Glomerular visceral epithelial cell (primary cell): ENCODE data around the gene NEUROD6.

Source experiments
- DNase-seq: peaks from one replicate; pipeline ENCODE4 v3.0.0-alpha.2; 2016; ENCODE audit errors: extremely low spot score

The NEUROD6 gene

GRCh38 chr7:31333291-31333690, 7.2 kb downstream of the NEUROD6 start:
- no peak for DNase-seq

GRCh38 chr7:31327071-31327470, 13.5 kb downstream of the NEUROD6 start:
- peak; percentile 3 for DNase-seq

- DNase-seq: no peak
Observed at GRCh38 chr7:31326416-31326815, 14.1 kb downstream of the NEUROD6 start.

GRCh38 chr7:31323101-31323500, 17.4 kb downstream of the NEUROD6 start:
- DNase-seq: no peak

- no peak for DNase-seq
Observed at GRCh38 chr7:31320675-31321074, 19.9 kb downstream of the NEUROD6 start.

GRCh38 chr7:31318313-31318712, 22.2 kb downstream of the NEUROD6 start:
- no peak for DNase-seq

GRCh38 chr7:31316876-31317275, 23.6 kb downstream of the NEUROD6 start:
- no peak for DNase-seq

- no peak for DNase-seq
Observed at GRCh38 chr7:31315758-31316157, 24.8 kb downstream of the NEUROD6 start.

GRCh38 chr7:31314781-31315180, 25.7 kb downstream of the NEUROD6 start:
- DNase-seq: no peak

- no peak for DNase-seq
Observed at GRCh38 chr7:31312889-31313288, 27.6 kb downstream of the NEUROD6 start.

GRCh38 chr7:31311552-31311951, 29.0 kb downstream of the NEUROD6 start:
- no peak for DNase-seq

- no peak for DNase-seq
Observed at GRCh38 chr7:31310321-31310935, 30.1 kb downstream of the NEUROD6 start.

- no peak for DNase-seq
Observed at GRCh38 chr7:31309407-31309806, 31.1 kb downstream of the NEUROD6 start.

- no peak for DNase-seq
Observed at GRCh38 chr7:31308652-31309051, 31.9 kb downstream of the NEUROD6 start.

- DNase-seq: no peak
Observed at GRCh38 chr7:31307972-31308371, 32.6 kb downstream of the NEUROD6 start.

- DNase-seq: no peak
Observed at GRCh38 chr7:31305260-31305659, 35.3 kb downstream of the NEUROD6 start.

- no peak for DNase-seq
Observed at GRCh38 chr7:31304446-31304845, 36.1 kb downstream of the NEUROD6 start.

- no peak for DNase-seq
Observed at GRCh38 chr7:31302356-31302755, 38.2 kb downstream of the NEUROD6 start.

GRCh38 chr7:31299336-31299735, 41.2 kb downstream of the NEUROD6 start:
- no peak for DNase-seq

GRCh38 chr7:31290601-31291000, 49.9 kb downstream of the NEUROD6 start:
- no peak for DNase-seq
